LNCAP (cell line): ENCODE measurements around the gene RTKN.

Source experiments
- CTCF ChIP-seq: fragments of 450-650 bp; IDR thresholded peaks from 2 replicates; pipeline ENCODE4 v1.5.1; 2017; ENCODE audit warnings: mild to moderate bottlenecking

Gene RTKN

GRCh38 chr2:74401891-74402290 is 39.8 kb downstream of the RTKN start:
- no peak for TF ChIP-seq CTCF

GRCh38 chr2:74399785-74400184 is 42.0 kb downstream of the RTKN start:
- peak; percentile 40; the same call in 1 of the 2 replicates for TF ChIP-seq CTCF

- TF ChIP-seq CTCF, result no peak
These were observed 45.6 kb downstream of the RTKN start for GRCh38 chr2:74396149-74396548.

- TF ChIP-seq CTCF, result no peak
These were observed 48.2 kb downstream of the RTKN start for GRCh38 chr2:74393525-74393924.

- no peak for TF ChIP-seq CTCF
These were observed 49.3 kb downstream of the RTKN start for GRCh38 chr2:74392449-74392743.

GRCh38 chr2:74391580-74392448 is 49.9 kb downstream of the RTKN start:
- TF ChIP-seq CTCF, result peak; percentile 80

- no peak for TF ChIP-seq CTCF
These were observed 50.5 kb downstream of the RTKN start for GRCh38 chr2:74391209-74391579.

- no peak for TF ChIP-seq CTCF
These were observed 51.1 kb downstream of the RTKN start for GRCh38 chr2:74390606-74391005.
